ENCODE measurements around the gene PIGQ.

PIGQ gene

GRCh38 chr16:555528-556473 lies 14.0 kb upstream of the PIGQ start:
- no peak for DNase-seq (ENCODE audit: low read depth)

DNA sequence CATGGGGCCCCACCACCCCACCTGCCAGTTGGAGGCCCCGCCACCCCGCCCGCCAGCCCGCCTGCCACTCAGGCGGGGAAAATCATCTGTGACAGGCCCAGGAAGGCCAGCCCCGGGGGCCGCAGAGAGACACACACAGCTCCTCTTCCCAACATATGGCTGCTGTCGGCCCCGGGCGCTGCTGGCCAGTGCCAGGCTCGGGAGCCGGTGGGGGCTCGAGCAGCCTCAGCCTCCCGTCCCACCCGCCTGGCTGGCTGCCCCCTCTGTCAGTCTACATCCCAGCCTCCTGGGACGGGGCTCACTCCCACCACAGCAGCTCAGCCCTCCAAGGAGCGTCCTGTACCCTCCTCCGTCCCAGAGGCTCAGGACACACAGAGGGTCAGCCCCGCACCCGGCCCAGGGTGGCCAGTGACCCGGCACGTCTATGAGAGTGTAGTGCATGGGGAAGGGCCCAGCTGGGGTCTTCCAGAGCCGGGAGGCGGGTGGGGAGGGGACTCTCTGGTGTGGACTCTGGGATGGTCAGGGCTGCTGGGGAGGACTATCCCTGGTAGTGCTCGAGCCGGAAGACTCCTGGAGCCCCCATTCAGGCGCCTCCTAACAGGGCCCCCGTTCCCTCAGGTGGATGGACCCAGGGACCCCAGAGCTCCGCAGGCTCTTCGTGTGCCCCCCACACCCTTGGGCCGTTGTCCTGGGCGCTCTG lies 13.1 kb upstream of the PIGQ start:
- DNase-seq (ENCODE audit: low read depth): no peak

GRCh38 chr16:557463-558297 lies 12.1 kb upstream of the PIGQ start:
- DNase-seq (ENCODE audit: low read depth): no peak

DNA sequence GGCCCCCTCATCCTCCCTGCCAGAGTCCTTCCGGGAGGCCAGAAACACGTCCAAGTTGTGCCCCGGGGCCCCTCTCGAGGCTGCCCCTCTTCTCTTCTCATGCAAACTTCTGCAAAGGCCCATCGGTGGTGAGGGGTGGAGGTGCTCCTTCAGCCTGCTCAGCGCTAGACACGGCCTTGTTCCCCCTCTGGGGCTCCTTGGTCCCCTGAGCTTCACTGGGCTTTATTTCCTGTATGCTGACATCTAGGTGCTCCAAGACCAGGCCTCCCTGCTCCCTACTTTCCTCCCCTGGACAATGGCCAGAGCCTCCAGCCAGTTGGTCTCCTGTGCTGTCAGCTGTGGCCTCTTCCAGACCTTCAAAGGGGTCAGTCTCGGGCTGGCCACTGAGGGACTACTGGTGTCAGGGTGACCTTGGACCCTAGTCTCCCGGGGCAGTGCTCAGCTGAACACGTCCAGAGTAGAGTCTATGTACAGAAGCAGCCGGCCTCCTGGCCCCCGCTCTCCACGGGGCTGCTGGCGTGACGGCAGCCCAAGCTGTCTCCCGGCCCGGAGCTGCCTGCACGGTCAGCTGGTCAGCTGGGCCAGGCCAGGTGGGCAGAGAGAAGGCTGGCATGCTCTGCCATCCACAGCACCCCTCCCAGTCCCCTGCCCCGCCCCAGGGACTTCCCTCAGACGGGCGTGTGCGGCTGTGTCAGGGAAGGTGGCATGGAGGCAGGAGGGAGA lies 11.3 kb upstream of the PIGQ start:
- DNase-seq (ENCODE audit: low read depth): no peak

- no peak for DNase-seq (ENCODE audit: low read depth)
These were observed 10.8 kb upstream of the PIGQ start for GRCh38 chr16:559021-559380.

DNA sequence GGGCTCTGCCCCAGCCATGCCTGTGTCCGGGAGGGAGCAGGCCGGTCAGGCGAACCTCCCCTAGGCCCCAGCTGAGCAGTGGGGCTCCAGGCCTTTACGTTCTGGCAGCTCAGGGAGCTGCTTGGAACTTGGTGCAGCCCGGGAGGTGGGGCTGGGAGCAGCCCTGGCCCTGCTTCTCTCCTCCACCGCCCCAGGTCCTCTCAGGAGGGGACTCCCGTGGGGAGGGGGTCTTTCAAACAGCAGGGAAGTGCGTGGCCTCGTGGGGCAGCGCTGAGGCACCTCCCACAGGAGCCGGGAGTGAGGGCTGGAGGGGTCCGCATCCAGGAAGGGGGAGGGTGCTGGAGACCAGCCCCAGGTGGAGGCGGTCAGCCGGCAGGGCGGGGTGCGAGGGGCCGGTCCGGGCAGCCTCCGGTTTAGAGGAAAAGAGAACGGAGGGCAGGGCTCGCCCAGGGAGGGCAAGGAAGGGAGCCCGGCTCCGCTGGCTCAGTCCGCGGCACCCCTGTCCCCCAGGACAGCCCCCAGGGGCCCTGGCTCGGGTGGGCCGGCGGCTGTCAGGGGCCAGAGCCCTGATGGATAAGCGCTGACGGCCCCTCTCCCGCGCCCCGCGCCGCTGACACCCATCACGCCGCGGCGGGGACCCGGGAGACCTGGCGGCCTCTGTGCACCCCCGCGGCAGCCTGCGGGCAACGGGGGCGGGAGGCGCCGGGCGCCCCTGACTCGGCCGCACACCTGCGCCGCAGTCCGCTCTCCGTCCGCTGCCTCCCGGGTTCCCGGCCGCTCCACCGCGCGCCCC lies 10.2 kb upstream of the PIGQ start:
- DNase-seq (ENCODE audit: low read depth): no peak

- no peak for DNase-seq (ENCODE audit: low read depth)
These were observed 9.5 kb upstream of the PIGQ start, which contains the start of gene PRR35 for GRCh38 chr16:560204-560700. Gene PRR35, plus strand, starts transcription at chr16:560394. Its CDS starts 2,901 bp downstream, at chr16:563295.

- no peak for DNase-seq (ENCODE audit: low read depth)
These were observed 8.9 kb upstream of the PIGQ start for GRCh38 chr16:560701-561412.

DNA sequence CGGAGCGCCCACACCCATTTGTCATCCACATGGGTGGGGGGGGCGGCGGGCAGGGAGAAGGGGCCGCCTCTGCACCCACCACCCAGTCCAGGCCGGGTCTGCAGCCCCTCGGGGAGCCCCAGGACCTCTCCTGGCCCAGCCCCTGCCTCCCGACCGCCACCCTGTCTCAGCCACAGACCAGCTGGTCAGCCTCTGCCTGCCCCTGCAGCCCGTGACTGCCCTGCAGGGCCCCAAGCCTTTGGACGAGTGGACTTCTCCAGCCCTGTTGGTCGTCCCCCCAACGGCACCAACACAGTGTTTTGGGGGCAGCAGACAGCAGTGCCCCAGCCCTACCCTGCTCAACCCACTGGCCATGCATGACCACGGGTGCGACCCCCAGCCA lies 8.4 kb upstream of the PIGQ start:
- DNase-seq (ENCODE audit: low read depth): no peak

DNA sequence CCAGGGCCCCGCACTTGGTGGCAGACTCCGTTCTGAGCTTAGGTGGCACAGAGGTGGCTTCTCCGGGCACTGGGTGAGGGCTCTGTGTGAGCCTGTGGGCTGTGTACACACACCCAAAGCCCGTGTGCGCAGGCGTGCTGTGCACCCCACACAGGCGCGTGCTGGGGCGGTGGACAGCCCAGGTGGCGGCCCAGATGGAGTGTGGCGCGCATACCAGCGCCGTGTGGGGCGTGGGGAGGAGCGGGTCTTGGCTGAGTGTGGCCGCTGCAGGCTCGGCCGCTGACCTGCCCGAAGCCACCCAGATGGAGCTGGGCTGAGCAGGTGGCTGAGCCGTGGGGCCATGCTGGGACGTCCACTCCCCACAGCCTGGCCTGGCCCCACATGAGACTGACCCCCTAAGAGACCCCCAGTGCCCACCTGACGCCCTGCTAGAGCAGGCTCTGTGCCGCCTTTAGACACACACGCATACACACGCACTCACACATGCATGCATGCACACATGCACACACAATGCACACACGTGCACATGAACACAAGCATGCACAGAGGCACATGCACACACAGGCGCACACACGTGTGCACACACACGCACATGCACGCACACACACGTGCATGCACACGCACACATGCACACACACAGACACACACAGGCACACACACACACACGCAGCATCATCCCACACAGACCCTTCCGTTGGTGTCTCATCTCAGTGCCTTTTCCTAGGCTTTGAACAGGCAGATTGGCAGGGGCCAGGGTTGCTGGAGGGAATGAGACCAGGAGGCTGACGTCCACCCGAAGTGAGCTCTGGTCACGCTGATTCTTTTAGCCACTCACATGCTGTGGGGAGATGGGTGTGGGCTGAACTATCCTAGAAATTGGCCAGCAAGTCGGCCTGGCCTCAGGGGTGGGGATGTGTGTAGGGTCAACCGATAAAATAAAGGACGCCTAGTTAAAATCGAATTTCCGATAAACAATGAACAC lies 7.5 kb upstream of the PIGQ start:
- no peak for DNase-seq (ENCODE audit: low read depth)

DNA sequence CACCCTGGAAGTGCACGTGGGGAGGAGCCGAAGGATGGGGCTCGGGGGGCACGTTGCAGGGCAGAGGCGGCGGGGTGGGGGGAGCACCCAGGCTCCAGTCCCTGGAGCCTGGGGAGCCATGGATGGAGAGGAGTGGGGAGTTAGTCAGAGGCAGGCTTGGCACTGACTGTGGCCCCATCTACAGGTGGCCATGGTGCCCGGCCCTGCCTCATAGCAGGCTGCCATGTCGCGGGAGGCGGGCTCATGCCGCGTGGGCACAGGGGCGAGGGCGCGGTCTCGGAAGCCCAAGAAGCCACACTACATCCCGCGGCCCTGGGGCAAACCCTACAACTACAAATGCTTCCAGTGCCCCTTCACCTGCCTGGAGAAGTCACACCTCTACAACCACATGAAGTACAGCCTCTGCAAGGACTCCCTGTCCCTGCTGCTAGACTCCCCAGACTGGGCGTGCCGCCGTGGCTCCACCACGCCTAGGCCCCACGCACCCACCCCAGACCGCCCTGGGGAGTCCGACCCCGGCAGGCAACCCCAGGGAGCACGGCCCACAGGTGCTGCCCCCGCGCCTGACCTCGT lies 6.6 kb upstream of the PIGQ start:
- no peak for DNase-seq (ENCODE audit: low read depth)

- no peak for DNase-seq (ENCODE audit: low read depth)
These were observed 4.9 kb upstream of the PIGQ start for GRCh38 chr16:564690-565418.

DNA sequence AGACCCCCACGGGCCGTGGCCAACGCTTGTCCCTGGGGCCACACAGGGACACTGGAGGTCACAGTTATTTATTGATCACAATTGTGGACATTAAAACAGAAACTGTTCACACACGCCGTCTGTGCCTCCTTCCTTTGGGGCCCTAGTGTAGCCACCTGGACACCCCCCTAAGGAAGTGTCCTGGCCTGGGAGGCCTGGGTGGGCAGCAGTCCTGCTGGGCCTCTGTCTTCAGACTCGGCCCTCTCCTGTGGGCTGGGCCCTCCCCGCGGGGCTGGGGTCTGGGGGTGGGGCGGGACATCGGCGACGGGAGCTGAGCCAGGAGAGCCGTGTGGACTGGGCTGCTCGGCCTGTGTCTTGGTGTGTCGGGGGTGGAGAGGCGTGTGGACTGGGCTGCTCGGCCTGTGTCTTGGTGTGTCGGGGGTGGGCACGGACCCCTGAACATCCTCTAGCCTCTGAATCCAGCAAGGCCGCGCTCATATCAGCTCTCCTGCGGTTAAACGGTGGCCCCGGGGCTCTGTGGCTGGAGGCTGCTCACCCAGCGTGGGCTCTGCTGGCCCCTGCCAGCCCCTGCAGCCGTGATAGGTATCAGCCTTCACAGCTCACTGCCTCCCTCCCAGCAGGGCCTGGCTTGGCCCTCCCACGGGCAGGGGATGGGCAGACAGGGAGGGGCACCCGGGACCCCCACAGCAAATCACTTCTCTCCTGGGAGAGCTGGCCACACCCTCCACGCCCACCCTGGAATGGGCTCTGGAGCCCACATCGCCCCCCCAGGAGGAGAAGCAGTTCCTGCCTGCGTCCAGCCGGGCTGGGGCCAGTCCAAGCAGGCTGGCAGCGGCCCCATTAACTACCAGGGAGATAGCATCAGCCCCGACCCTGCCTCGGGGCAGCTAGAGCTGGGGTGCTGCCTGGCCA lies 4.1 kb upstream of the PIGQ start:
- no peak for DNase-seq (ENCODE audit: low read depth)

- DNase-seq (ENCODE audit: low read depth): no peak
These were observed 3.0 kb upstream of the PIGQ start, which contains the start of gene NHLRC4 for GRCh38 chr16:566475-567372. Gene NHLRC4, plus strand, starts transcription at chr16:567005. Its CDS starts 1,043 bp downstream, at chr16:568048.

Measured in stimulated activated CD8-positive, alpha-beta memory T cell treated with anti-CD3 and anti-CD28 coated beads, Interleukin-15, amount 100 ng/mL, for 1 hour (primary cell).